Stimulated activated memory B cell treated with anti-CD40 and anti-IgM and Interleukin-4, amounts not matched to agents 10 μg/mL and 1 μg/mL and 100 μg/mL, for 72 hours (primary cell): ENCODE measurements around the gene SPO11.

Experiments used
- ATAC-seq: fragments of 150-1000 bp; cut with Tn5 transposase; 2 replicates; pipeline ENCODE4 v1.10.0; 2021
- H3K27ac Mint-ChIP-seq: one replicate; pipeline ENCODE4 v1.8.0; 2022; ENCODE audit warnings: mild to moderate bottlenecking, mixed read lengths
- H3K27me3 Mint-ChIP-seq: one replicate; pipeline ENCODE4 v1.8.0; 2022; ENCODE audit warnings: mixed read lengths
- H3K36me3 Mint-ChIP-seq: one replicate; pipeline ENCODE4 v1.8.0; 2022; ENCODE audit warnings: mixed read lengths
- H3K4me1 Mint-ChIP-seq: one replicate; pipeline ENCODE4 v1.8.0; 2022; ENCODE audit warnings: mixed read lengths
- H3K4me3 Mint-ChIP-seq: one replicate; pipeline ENCODE4 v1.8.0; 2022; ENCODE audit warnings: mild to moderate bottlenecking, moderate library complexity, mixed read lengths
- H3K9me3 Mint-ChIP-seq: one replicate; pipeline ENCODE4 v1.8.0; 2022; ENCODE audit warnings: mixed read lengths

SPO11 gene, protein sequence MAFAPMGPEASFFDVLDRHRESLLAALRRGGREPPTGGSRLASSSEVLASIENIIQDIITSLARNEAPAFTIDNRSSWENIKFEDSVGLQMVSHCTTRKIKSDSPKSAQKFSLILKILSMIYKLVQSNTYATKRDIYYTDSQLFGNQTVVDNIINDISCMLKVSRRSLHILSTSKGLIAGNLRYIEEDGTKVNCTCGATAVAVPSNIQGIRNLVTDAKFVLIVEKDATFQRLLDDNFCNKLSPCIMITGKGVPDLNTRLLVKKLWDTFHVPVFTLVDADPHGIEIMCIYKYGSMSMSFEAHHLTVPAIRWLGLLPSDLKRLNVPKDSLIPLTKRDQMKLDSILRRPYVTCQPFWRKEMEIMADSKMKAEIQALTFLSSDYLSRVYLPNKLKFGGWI

DNA sequence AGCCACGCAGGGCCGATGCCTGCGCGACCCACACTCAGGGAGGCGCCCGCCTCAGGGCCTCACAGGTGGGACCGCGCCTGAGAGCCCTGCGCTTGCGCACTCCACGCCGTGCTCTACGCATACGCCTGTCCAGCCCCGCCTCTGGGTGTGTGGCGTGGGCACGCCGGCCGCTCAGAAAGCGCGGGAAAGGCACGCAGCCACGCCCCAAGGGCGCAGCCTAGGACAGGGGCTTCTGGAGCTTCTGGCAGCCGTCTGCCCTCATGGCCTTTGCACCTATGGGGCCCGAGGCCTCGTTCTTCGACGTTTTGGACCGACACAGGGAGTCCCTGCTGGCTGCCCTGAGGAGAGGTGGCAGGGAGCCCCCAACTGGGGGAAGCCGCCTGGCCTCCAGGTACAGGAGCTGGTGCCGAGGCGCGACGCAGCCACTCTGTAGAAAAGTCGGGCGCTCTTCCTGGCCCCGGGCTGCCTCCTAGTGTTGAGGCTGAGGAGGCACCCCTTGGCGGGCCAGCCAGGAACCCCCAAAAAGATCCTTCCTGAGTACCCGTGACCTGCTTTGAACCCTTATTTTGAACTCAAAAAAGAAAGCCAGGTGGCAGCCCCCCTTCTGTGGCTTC, at the start of gene SPO11:
Gene SPO11 (plus strand): TSS at position 196 of the 614 bp plus-strand sequence. CDS start 65 bp downstream, at position 261.
- Mint-ChIP-seq H3K27me3 (peaks cover 40% of the 10 kb centered on the region), H3K9me3 (no peaks in the 10 kb centered on the region), H3K36me3 (no peaks in the 10 kb centered on the region), H3K4me3 (no peak within 1 kb of the TSS), H3K4me1 (no peaks in the 10 kb centered on the region), H3K27ac (no peak within 1 kb of the TSS)
- peak; percentile 50 for ATAC-seq

DNA sequence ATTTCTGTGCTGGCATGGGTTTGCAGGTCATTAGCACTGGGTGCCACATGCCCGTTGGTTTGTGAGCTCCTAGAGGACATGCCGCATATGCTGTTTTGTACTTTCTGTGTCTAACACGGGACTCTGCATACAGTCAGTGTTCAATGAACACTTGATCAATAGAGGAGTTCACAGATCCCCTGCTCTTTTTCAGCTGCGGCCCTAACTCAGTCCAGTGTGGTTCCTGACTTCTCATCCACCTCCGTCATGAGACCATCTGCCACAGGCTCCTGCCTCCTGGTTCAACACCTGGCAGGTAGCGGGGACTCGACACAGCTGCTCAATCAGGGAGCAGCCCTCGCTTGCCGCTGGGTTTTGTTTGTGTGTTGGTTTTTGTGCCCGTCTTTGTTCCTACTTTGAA, 49.4 kb upstream of the SPO11 start:
- Mint-ChIP-seq H3K4me3 (no peak overlapping the region), H3K27ac (no peak overlapping the region), H3K9me3 (no peaks in the 10 kb centered on the region), H3K4me1 (no peaks in the 10 kb centered on the region), H3K27me3 (peaks cover 59% of the 10 kb centered on the region), H3K36me3 (no peaks in the 10 kb centered on the region)
- no peak for ATAC-seq

DNA sequence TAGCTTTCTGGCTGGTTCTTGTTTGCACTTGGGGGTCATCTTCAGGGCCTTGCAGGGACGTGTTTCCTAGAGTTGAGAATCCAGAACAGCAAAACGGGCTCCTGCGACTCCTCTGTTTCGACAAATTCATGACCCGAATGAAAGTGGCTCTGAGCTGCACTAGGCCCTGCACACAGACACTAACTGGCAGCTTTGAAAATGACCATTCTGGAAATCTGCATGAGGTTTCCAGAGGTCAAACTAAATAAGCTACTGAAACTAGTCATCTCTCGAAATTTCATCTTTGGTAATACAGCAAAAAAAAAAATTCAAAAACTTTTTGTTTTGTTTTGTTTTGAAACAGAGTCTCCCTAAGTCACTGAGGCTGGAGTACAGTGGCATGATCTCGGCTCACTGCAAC, 47.7 kb upstream of the SPO11 start:
- Mint-ChIP-seq H3K27ac (no peak overlapping the region), H3K27me3 (peaks cover 54% of the 10 kb centered on the region), H3K4me3 (no peak overlapping the region), H3K36me3 (no peaks in the 10 kb centered on the region), H3K9me3 (no peaks in the 10 kb centered on the region), H3K4me1 (no peaks in the 10 kb centered on the region)
- no peak for ATAC-seq

DNA sequence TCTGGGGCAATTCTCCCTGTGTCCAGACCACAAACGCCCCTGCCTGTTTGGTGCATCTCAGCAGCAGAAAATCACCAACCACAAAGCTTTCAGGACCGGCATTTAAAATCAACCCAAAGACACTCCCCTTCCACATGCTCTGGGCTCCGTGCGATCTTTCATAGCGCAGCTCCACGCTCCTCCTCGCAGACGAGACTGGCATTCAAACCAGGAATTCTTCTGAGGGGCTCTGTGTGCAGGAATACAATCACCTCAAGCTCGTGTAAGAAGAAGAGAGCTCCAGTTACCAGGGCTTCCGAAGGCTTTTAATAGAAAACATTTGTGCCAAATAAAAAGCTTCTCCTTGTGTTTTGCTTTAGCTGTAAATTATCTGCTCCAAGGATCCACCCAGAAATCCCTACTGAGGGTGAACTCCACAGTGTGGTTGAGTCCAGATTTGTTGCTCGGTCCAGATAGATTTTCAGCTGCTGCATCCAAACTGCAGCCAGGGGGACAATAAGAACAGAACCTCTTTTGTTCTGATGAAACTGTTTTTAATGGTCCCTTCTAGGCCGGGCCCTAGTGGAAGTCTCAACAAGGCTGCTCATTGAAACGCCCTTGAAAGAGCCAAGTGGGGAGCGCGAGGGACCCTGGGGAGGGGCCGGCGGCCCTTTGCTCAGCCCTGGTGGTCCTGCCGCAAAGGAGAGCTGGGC, 46.8 kb upstream of the SPO11 start:
- Mint-ChIP-seq H3K9me3 (no peaks in the 10 kb centered on the region), H3K27me3 (peaks cover 59% of the 10 kb centered on the region), H3K4me3 (no peak overlapping the region), H3K4me1 (no peaks in the 10 kb centered on the region), H3K27ac (no peak overlapping the region), H3K36me3 (no peaks in the 10 kb centered on the region)
- no peak for ATAC-seq

DNA sequence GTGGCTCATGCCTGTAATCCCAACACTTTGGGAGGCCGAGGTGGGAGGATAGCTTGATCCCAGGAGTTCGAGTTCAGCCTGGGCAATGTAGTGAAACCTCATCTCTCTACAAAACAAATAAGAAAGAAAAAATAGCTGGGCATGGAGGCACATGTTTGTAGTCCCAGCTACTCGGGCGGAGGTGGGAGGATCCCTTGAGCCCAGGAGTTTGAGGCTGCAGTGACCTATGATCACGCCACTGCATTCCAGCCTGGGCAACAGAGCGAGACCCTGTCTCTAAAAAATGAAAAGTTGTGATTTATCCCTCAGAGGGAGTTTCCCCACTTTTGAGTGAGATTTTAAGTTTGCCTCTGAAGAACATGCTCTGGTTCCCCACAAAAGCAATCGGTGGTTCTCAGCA, 45.7 kb upstream of the SPO11 start:
- Mint-ChIP-seq H3K4me3 (no peak overlapping the region), H3K36me3 (no peaks in the 10 kb centered on the region), H3K27ac (no peak overlapping the region), H3K4me1 (no peaks in the 10 kb centered on the region), H3K9me3 (no peaks in the 10 kb centered on the region), H3K27me3 (peaks cover 66% of the 10 kb centered on the region)
- no peak for ATAC-seq

DNA sequence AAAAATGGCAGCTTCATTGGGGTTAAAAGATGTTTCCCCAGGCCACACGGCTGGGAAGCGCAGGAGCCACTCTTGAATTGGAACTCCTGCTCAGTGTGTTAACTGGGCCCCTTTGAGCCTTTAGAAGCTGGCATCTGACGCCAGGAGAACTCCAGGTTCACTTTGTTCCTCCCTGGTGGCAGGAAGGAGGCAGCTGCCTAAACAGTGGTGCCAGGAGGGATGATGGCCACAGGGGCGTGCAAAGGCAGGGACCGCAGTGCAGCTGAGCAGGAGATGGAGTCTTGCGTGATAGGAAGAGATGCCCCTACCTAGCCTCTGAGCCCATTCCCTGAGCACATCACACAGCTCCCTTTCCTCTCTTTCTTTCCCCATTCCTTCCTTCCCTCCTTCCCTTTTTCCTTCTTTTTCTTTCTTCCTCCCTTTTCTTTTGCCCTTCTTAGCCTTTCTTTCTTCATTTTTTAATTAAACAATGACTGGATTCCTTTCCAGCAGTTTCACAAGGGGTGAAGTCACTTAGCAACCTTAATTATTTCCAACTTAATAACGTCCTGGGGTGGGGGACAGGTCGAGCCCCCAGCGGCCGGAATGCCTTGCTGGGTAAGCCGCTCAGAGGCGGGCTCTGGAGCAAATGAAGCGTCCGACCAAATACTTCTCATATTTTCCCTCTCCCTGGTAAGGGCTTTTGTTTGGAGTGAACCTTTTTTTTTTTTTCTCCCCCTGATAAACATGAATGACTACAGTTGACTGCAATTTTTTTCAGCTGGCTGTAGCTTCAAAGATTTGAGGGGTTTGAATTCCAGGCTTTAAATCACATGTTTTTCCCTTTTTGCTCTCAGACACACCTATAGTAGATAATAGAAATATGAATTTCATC, 42.4 kb upstream of the SPO11 start:
- ATAC-seq = no peak
- H3K27ac Mint-ChIP-seq = no peak overlapping the region
- H3K27me3 Mint-ChIP-seq = peaks cover 77% of the 10 kb centered on the region
- no peaks in the 10 kb centered on the region for H3K36me3 Mint-ChIP-seq
- H3K4me3 Mint-ChIP-seq = no peak overlapping the region
- no peaks in the 10 kb centered on the region for H3K4me1 Mint-ChIP-seq
- H3K9me3 Mint-ChIP-seq = no peaks in the 10 kb centered on the region

DNA sequence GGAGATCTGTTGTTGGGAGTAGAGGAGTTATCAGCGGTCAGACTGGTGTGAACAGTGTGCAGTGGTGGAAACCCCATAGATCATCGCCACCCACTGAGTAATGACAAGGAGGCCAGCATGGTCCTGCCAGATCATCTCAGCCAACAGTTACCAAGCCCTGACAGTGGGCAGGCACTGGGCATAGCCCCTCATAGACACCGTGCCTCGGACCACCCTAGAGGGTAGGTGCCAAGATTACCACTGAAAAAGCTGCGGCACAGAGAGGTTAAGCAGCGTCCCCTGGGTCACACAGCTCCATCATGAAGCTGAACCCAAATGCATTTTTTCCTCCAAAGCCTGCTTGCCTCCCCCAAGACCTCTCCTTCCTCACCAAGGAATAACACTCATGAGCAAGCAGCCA, 41.7 kb upstream of the SPO11 start:
- Mint-ChIP-seq H3K27me3 (peaks cover 77% of the 10 kb centered on the region), H3K36me3 (no peaks in the 10 kb centered on the region), H3K27ac (no peak overlapping the region), H3K9me3 (no peaks in the 10 kb centered on the region), H3K4me1 (no peaks in the 10 kb centered on the region), H3K4me3 (no peak overlapping the region)
- ATAC-seq = no peak

DNA sequence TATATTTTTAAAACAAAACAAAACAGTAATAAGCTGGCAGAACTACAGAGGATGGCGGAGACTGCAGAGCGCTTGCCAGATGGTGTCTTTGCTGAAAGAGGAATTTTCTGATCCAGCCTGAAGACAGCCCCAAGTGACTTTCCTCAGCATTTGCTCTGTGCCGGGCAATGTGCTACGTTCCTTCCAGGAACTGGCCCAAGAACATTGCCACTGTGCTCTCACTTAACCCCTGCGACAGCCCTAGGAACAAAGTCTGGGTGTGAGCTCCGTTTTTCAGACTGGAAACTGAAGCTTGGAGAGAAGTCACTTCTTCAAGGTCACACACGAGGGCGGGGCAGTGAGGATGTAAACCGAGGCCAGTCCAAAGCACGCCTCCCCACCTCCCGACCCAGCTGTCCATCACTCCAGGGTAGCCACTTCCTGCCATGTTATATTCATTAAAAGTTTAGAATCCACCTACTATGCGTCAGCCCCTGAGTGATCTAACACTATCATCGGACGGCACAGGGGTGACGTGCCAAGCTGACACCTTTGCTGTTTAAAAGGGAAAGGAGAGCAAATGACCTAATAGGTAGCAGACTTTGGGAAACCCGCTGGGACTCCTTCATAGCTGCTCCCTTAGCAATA, 40.8 kb upstream of the SPO11 start:
- peaks cover 75% of the 10 kb centered on the region for H3K27me3 Mint-ChIP-seq
- H3K27ac Mint-ChIP-seq = no peak overlapping the region

DNA sequence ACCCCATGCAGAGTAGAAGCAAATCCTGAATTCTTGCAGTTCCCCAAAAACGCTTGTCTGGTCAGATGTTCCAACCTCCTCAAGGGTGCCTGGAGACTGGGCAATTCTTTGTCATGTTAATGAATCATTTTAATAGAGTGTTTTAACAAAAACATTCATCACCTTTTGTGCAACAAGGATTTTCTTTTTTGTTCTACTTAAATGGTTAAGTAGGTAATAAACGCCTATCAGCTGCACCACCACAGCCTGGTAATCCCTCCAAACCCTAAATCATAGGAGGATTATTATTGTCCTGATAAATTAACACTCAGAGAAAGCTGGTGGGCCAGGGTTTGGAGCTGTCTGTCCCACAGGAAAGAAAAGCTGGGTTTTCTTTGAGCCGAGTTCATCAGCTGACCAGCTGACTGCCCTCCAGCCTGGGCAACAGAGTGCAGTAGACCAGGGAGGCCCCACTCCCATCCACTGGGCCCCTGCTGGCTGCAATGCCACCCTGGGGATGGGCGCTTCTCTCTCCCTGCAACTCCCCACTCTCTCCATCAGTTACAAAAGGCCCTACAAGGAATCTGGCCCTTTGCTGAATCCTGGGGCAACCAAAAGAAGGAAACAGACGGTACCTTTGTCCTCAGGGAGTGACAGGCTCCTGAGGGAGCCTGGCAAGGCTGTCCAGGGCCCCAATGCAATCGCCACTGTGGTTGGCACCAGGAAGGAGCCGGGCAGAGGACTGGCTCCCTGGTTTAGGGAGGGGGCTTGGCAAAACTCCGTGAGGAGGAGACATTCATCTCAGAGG, 40.0 kb upstream of the SPO11 start:
- Mint-ChIP-seq H3K4me1 (no peaks in the 10 kb centered on the region), H3K4me3 (no peak overlapping the region), H3K27me3 (peaks cover 75% of the 10 kb centered on the region), H3K36me3 (no peaks in the 10 kb centered on the region), H3K9me3 (no peaks in the 10 kb centered on the region), H3K27ac (no peak overlapping the region)
- ATAC-seq = no peak

More for the DNA sequence above, 40.8 kb upstream of the SPO11 start:
- no peak overlapping the region for H3K4me3 Mint-ChIP-seq
- H3K36me3 Mint-ChIP-seq = no peaks in the 10 kb centered on the region
- no peaks in the 10 kb centered on the region for H3K4me1 Mint-ChIP-seq
- H3K9me3 Mint-ChIP-seq = no peaks in the 10 kb centered on the region
- ATAC-seq = no peak

DNA sequence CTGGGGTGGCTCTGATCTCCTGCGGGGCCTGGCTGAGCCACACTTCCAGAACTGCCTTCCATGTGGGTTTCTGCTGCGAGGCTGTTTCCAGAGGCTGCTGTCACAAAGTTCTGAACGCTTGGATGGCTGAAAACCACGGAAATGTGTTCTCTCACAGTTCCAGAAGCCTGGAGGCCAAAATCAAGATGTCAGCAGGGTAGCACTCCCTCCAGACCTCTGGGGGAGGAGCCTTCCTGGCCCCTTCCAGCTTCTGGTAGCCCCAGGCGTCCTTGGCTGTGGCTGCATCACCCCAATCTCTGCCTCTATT, 39.5 kb upstream of the SPO11 start:
- no peaks in the 10 kb centered on the region for H3K9me3 Mint-ChIP-seq
- no peak for ATAC-seq
- H3K27ac Mint-ChIP-seq = no peak overlapping the region
- H3K4me1 Mint-ChIP-seq = no peaks in the 10 kb centered on the region
- H3K36me3 Mint-ChIP-seq = no peaks in the 10 kb centered on the region
- H3K27me3 Mint-ChIP-seq = peaks cover 76% of the 10 kb centered on the region
- H3K4me3 Mint-ChIP-seq = no peak overlapping the region

DNA sequence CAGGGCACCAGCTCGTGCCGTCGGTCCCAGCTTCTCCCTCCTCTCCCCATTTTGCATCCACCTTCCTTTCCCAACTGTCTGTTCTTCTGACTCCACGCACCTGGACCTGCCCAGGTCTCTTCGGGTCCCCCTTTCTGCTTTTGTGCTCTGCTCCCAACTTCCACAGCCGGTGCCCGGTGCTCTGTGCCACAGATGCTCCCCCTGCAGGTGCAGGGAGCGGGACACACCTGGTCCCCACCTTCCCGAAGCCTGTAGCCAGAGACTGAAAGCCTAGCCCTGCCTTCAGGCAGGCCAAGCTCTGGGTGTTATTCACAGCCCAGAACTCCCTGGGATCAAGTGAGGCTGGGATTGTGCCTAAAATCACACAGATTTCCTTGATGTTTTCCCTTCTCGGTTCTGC, 38.6 kb upstream of the SPO11 start:
- Mint-ChIP-seq H3K4me1 (no peaks in the 10 kb centered on the region), H3K27ac (no peak overlapping the region), H3K9me3 (no peaks in the 10 kb centered on the region), H3K36me3 (no peaks in the 10 kb centered on the region), H3K27me3 (peaks cover 74% of the 10 kb centered on the region), H3K4me3 (no peak overlapping the region)
- ATAC-seq = no peak

DNA sequence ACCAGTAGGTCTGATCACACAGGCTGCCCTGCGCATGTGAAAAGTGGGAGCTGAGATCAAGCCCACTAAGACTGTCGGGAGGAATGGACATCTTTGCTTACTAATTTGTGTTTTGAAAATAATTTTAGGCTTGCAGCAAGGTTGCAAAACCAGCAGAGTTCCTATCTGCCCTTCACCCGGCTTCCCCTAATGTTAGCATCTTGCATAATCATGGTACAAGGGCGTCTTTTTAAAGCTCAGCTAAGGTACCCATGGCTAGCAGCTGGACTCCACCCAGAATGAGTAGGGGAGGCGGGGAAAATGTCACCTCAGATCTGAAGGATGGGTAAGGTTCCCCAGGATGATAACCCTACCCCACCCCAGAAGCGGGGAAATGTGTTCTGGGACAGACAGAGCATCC, 37.9 kb upstream of the SPO11 start:
- no peaks in the 10 kb centered on the region for H3K9me3 Mint-ChIP-seq
- no peak overlapping the region for H3K4me3 Mint-ChIP-seq
- H3K27me3 Mint-ChIP-seq = peaks cover 67% of the 10 kb centered on the region
- H3K27ac Mint-ChIP-seq = no peak overlapping the region
- no peaks in the 10 kb centered on the region for H3K36me3 Mint-ChIP-seq
- no peak for ATAC-seq
- no peaks in the 10 kb centered on the region for H3K4me1 Mint-ChIP-seq

DNA sequence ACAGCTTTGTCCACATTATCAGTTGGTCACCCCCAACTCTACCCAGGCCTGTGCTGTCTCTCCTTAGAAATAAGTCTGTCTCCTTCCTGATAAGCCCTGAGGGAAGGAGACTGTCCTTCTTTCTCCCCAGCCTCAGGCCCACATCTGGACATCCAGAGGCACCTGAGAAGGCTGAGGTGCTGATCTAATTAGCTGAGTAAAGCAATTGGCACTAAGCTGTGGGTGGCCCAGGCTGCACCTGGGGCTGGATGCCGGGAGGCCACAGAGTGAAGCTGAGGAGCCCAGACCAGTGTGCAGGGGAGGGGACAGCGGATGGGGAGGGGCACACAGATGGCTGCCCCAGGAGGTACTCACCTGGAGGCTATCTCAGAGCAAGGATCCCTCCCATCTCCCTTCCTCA, 37.0 kb upstream of the SPO11 start:
- no peak overlapping the region for H3K4me3 Mint-ChIP-seq
- no peaks in the 10 kb centered on the region for H3K4me1 Mint-ChIP-seq
- no peak for ATAC-seq
- no peaks in the 10 kb centered on the region for H3K9me3 Mint-ChIP-seq
- H3K36me3 Mint-ChIP-seq = no peaks in the 10 kb centered on the region
- peaks cover 58% of the 10 kb centered on the region for H3K27me3 Mint-ChIP-seq
- H3K27ac Mint-ChIP-seq = no peak overlapping the region

DNA sequence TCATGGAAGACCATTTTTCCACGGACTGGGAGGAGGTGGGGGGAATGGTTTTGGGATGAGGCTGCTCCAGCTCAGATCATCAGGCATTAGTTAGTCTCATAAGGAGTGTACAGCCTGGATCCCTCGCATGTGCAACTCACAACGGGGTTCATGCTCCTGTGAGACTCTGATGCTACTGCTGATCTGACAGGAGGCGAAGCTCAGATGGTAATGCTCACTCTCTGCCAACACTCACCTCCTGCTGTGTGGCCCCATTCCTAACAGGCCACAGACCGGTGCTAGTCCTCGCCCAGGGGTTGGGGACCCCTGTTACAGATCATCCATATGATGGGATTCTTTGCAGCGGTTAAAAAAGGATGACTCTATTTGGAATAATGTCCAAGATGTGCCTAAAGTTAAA, 35.6 kb upstream of the SPO11 start:
- Mint-ChIP-seq H3K27me3 (peaks cover 48% of the 10 kb centered on the region), H3K4me1 (no peaks in the 10 kb centered on the region)

More for the DNA sequence above, 35.6 kb upstream of the SPO11 start:
- H3K36me3 Mint-ChIP-seq = no peaks in the 10 kb centered on the region
- no peak overlapping the region for H3K27ac Mint-ChIP-seq
- H3K9me3 Mint-ChIP-seq = no peaks in the 10 kb centered on the region
- ATAC-seq = no peak
- no peak overlapping the region for H3K4me3 Mint-ChIP-seq
